Measurements from ENCODE around the gene KLK3.

The KLK3 gene

DNA sequence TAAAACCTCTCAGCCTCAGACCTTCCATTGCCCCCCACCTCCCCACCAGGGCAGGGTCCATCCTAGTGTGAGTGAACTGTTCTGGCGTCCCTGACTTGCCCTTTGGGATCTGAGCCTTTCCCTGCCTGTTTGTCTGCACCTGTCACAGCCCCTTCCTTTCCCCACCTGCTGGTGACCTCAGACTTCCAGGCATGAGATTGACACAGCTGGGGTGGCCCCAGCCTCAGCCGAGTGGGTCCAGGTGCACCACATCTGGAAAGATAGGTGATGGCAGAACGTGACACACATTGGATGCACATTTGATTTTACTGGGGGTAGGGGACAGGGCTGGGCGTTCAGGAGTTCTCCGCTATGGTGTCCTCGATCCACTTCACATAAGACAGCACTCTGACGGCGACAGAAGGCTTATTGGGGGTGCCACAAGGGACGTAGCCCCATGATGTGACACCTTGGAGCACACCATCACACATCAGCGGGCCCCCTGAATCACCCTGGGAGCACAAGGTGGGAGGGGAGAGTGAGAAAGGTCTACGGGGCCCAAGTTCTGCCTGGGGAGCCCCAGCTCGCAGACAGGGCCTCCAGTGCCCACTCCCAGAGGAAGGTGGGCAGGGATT is 35.7 kb upstream of the KLK3 start:
- peak overlapping the region; percentile 33 for H3K4me3 ChIP-seq (ENCODE audit: low read depth, low read length)
- TF ChIP-seq CTCF (IDR thresholded peaks at IDR 0.05; ENCODE audit: borderline replicate concordance, insufficient read depth, low read depth, low read length), result no peak

DNA sequence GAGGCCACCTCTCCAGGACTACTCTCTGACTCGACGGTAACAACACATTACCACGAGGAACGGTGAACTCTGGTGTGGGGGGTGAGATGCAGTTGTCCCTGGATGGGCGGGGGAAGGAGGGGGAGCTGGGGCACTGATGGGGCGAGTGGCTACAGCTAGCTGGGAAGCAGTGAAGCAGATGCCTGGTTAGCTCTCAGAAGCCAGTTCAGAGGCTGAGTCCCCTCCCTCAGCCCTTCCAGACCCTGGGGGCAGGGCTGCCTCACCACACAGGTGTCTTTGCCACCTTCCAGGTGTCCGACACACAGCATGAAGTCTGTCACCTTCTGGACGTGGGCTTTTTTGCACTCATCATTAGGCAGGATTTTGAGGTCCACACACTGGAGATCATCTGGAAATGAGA is 35.1 kb upstream of the KLK3 start:
- H3K4me3 ChIP-seq (ENCODE audit: low read depth, low read length), result peak overlapping the region; percentile 33
- TF ChIP-seq CTCF (IDR thresholded peaks at IDR 0.05; ENCODE audit: borderline replicate concordance, insufficient read depth, low read depth, low read length), result no peak

DNA sequence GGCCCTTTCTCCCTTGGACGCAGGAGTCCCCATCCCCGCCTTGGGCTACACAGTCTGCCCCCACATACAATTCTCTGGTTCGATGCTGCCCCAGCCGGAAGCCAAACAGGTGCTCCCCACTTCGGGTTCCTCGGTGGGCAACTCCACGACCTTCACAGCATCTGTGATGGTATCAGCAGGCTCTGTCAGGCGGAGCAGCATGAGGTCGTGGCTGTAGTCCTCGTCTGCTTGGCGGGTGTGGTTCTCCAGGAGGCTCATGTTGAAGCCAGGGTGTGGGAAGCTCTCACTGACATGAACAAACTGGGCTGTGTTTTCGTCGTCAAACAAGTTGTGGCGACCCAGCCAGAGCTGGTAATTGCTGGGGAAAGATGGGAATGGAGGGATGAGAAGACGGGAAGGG is 34.6 kb upstream of the KLK3 start:
- no peak for TF ChIP-seq CTCF (IDR thresholded peaks at IDR 0.05; ENCODE audit: borderline replicate concordance, insufficient read depth, low read depth, low read length)
- H3K4me3 ChIP-seq (ENCODE audit: low read depth, low read length), result peak overlapping the region; percentile 33

DNA sequence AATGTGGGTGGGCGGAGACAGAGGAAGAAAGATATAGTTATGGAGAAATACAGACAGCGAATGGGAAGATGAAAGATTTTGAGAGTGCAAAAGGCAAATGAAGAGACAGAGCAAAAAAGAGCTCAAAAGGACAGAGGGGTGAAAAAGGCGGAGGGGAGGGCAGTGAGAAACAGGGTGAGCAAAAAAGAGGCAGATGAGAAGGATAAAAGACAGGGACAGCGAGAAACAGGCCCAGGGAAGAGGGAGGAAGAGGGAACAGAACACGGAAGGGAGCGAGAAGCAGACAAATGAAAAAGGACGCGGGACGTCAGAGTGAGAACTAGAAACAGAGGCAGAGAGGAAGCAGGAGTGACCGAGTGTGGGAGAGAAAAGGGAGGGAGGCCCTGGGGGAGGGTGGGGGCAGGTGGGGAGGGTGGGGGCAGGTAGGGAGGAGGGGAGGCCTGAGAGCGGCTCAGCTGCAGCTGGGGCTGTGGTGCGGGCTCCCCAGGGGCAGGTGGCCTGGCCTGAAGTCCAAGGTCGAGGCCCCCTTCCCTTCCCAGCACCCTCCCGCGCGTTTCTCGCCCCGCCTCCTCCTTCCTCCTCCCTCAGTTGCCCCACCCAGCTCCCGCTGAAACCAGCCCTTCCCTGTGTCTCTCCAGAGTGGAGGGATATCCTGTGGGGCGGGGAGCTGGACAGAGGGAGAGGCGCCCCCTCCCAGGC is 34.0 kb upstream of the KLK3 start:
- no peak for TF ChIP-seq CTCF (IDR thresholded peaks at IDR 0.05; ENCODE audit: borderline replicate concordance, insufficient read depth, low read depth, low read length)

DNA sequence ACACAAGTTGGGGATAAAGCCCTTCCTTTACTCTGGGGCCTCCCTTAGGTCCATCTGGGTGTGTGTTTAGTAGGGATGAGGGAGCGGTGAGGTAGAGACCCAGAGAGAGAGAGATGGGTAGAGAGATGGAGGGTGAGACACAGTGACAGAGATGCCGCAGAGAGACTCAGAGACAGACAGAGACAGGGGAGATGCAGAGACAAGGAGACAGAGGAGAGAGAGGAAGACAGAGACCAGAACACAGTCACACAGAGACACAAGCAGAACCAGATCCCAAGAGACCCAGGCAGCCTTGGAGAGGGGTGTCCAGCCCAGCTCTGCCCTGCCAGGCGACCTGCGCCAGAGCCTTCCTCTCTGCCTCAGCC is 33.5 kb upstream of the KLK3 start:
- no peak overlapping the region for H3K4me3 ChIP-seq (ENCODE audit: low read depth, low read length)
- TF ChIP-seq CTCF (IDR thresholded peaks at IDR 0.05; ENCODE audit: borderline replicate concordance, insufficient read depth, low read depth, low read length), result no peak

More for the DNA sequence above, 34.0 kb upstream of the KLK3 start:
- peak overlapping the region; percentile 15 for H3K4me3 ChIP-seq (ENCODE audit: low read depth, low read length)

- TF ChIP-seq CTCF (IDR thresholded peaks at IDR 0.05; ENCODE audit: borderline replicate concordance, insufficient read depth, low read depth, low read length), result no peak
- H3K4me3 ChIP-seq (ENCODE audit: low read depth, low read length), result no peak overlapping the region
Measured at GRCh38 chr19:50821622-50822021, 33.1 kb upstream of the KLK3 start.

DNA sequence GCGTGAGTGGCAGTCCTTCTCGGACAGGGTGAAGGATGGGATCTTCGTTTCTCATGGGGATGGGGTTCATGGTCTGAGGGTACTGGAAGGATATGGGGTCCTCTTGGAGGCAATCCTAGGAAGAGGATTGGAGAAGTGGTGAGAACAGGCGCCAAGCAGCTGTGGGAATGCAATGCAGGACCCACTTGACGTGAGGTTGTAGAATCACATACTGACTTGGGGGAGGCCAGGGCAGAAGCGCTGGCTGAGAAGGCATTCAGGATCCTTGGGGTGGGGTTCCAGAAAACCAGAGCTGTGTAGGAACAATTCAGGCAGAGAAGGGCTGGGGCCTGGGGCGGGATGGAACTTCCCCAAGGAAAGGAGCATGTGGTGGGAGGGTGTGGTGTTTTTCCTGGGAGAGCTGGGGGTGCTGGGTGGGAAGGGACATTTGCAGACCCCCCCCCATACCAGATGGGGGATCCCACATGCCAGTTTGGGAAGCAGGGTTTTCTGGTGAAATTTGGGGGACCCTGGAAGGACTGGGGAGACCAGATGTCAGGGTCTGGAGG is 32.0 kb upstream of the KLK3 start:
- no peak for TF ChIP-seq CTCF (IDR thresholded peaks at IDR 0.05; ENCODE audit: borderline replicate concordance, insufficient read depth, low read depth, low read length)

More for the DNA sequence above, 32.0 kb upstream of the KLK3 start:
- H3K4me3 ChIP-seq (ENCODE audit: low read depth, low read length), result no peak overlapping the region

Measured in GM12875 (cell line).